Bronchial epithelial cell (primary cell): Measurements from ENCODE around the gene CCDC85C. TPM values are rescaled to one million over a fixed set of nuclear protein-coding genes. Genes with fewer than 3 reads are reported as not detected.

Experiments used
- DNase-seq: peaks from one replicate; pipeline ENCODE4 v3.0.0-alpha.2; 2010; ENCODE audit warnings: low read depth
- FAIRE-seq: peaks from 2 replicates; lab custom pipeline; 2011; peaks lifted over from hg19 to GRCh38; lab: Jason Lieb, UNC
- H3K27me3 ChIP-seq: 2 replicates; pipeline ENCODE4 v1.5.1; 2011; ENCODE audit warnings: low read length; ENCODE audit not compliant: control insufficient read depth, insufficient read depth
- H3K36me3 ChIP-seq: 2 replicates; pipeline ENCODE4 v1.5.1; 2011; ENCODE audit warnings: low read length; ENCODE audit not compliant: control insufficient read depth, insufficient read depth
- H3K4me3 ChIP-seq: 2 replicates; pipeline ENCODE4 v1.5.1; 2011; ENCODE audit warnings: mild to moderate bottlenecking, low read depth, low read length, control low read depth
- CTCF ChIP-seq: IDR thresholded peaks from 2 replicates; pipeline ENCODE4 v1.5.1; 2011; ENCODE audit warnings: mild to moderate bottlenecking, moderate library complexity, low read length, control low read depth, inconsistent platforms; ENCODE audit not compliant: insufficient read depth, severe bottlenecking
- total RNA-seq: library from RNA; depleted of rRNA; stranded (reverse); fragments of >200 nt; gene quantifications from 2 replicates; pipeline ENCODE4 v1.2.1, GENCODE V29; 2014

The CCDC85C gene
- total RNA-seq, 1 donor from 2014 or later, result 26.6 TPM

GRCh38 chr14:99467336-99468078 lies 136.5 kb downstream of the CCDC85C start:
- FAIRE-seq (no peak), DNase-seq (no peak)
- TF ChIP-seq CTCF, result no peak
- no peaks in the 10 kb centered on the region for H3K27me3 ChIP-seq
- peaks cover 5% of the 10 kb centered on the region for H3K36me3 ChIP-seq
- no peak overlapping the region for H3K4me3 ChIP-seq

GRCh38 chr14:99466758-99467157 lies 137.2 kb downstream of the CCDC85C start:
- no peak for TF ChIP-seq CTCF
- no peak for DNase-seq
- FAIRE-seq, result no peak

GRCh38 chr14:99465288-99465687 lies 138.7 kb downstream of the CCDC85C start:
- TF ChIP-seq CTCF, result no peak
- Histone ChIP-seq H3K36me3 (peaks cover 5% of the 10 kb centered on the region), H3K4me3 (no peak overlapping the region), H3K27me3 (no peaks in the 10 kb centered on the region)
- DNase-seq, result no peak
- FAIRE-seq, result no peak

More at GRCh38 chr14:99466758-99467157, 137.2 kb downstream of the CCDC85C start:
- peaks cover 5% of the 10 kb centered on the region for H3K36me3 ChIP-seq
- H3K4me3 ChIP-seq, result no peak overlapping the region
- H3K27me3 ChIP-seq, result no peaks in the 10 kb centered on the region

- H3K4me3 ChIP-seq, result no peak overlapping the region
- H3K27me3 ChIP-seq, result no peaks in the 10 kb centered on the region
- peaks cover 5% of the 10 kb centered on the region for H3K36me3 ChIP-seq
- no peak for TF ChIP-seq CTCF
- FAIRE-seq (no peak), DNase-seq (no peak)
Measured at GRCh38 chr14:99463974-99464373, 140.0 kb downstream of the CCDC85C start.

GRCh38 chr14:99462210-99462609 lies 141.8 kb downstream of the CCDC85C start:
- FAIRE-seq (peak; percentile 88), DNase-seq (peak; percentile 32)
- Histone ChIP-seq H3K36me3 (peaks cover 9% of the 10 kb centered on the region), H3K4me3 (no peak overlapping the region), H3K27me3 (no peaks in the 10 kb centered on the region)
- TF ChIP-seq CTCF, result no peak
